Neural cell (in vitro differentiated cells): ENCODE measurements around the gene PCDH15. TPM values are rescaled to one million over a fixed set of nuclear protein-coding genes. Genes with fewer than 3 reads are reported as not detected.

Source experiments
- H2AFZ ChIP-seq: fragments of 200-600, 300-800 bp; sonication (generic), shearing (Covaris generic); 2 replicates; pipeline ENCODE4 v1.6.0; 2014; ENCODE audit warnings: low read depth, mild to moderate bottlenecking, antibody characterized with exemption, low read length, moderate library complexity
- H3F3A ChIP-seq: fragments of 200-600 bp; shearing (Covaris generic); 2 replicates; pipeline ENCODE4 v1.6.1; 2016; ENCODE audit warnings: mild to moderate bottlenecking, moderate library complexity, mixed read lengths, antibody characterized with exemption, low read length; ENCODE audit not compliant: insufficient read depth, poor library complexity, severe bottlenecking
- H3K27ac ChIP-seq: fragments of 200-600, 300-800 bp; sonication (generic), shearing (Covaris generic); 2 replicates; pipeline ENCODE4 v1.5.1; 2014; ENCODE audit warnings: mild to moderate bottlenecking, low read length, moderate library complexity
- H3K27me3 ChIP-seq: fragments of 300-800, 200-600 bp; sonication (generic), shearing (Covaris generic); 2 replicates; pipeline ENCODE4 v1.6.0; 2014; ENCODE audit warnings: mild to moderate bottlenecking, low read depth, low read length, moderate library complexity; ENCODE audit not compliant: insufficient read depth
- H3K36me3 ChIP-seq: fragments of 300-800, 200-600 bp; sonication (generic), shearing (Covaris generic); 2 replicates; pipeline ENCODE4 v1.5.1; 2014; ENCODE audit warnings: mild to moderate bottlenecking, antibody characterized with exemption, low read length, moderate library complexity; ENCODE audit not compliant: insufficient read depth
- H3K4me2 ChIP-seq: fragments of 300-800, 200-600 bp; sonication (generic), shearing (Covaris generic); 2 replicates; pipeline ENCODE4 v1.6.0; 2014; ENCODE audit warnings: mild to moderate bottlenecking, low read length
- H3K4me3 ChIP-seq: fragments of 300-800, 200-600 bp; sonication (generic), shearing (Covaris generic); 2 replicates; pipeline ENCODE4 v1.5.1; 2014; ENCODE audit warnings: mild to moderate bottlenecking, low read length, moderate library complexity
- H3K79me2 ChIP-seq: fragments of 200-600 bp; shearing (Covaris generic); replicated peaks from 2 replicates; pipeline ENCODE4 v1.6.0; 2014; ENCODE audit warnings: mild to moderate bottlenecking, low read length, moderate library complexity; ENCODE audit not compliant: insufficient read depth
- H3K9ac ChIP-seq: fragments of 300-800, 200-600 bp; sonication (generic), shearing (Covaris generic); 2 replicates; pipeline ENCODE4 v1.6.1; 2016; ENCODE audit warnings: mild to moderate bottlenecking, low read length, mixed read lengths
- H3K9me2 ChIP-seq: fragments of 200-600 bp; shearing (Covaris generic); 2 replicates; pipeline ENCODE4 v1.6.1; 2016; ENCODE audit warnings: mild to moderate bottlenecking, low read length, mixed read lengths; ENCODE audit not compliant: insufficient read depth
- H3K9me3 ChIP-seq: fragments of 200-600, 300-800 bp; sonication (generic), shearing (Covaris generic); 2 replicates; pipeline ENCODE4 v1.6.1; 2016; ENCODE audit warnings: mild to moderate bottlenecking, mixed run types, low read length, moderate library complexity, mixed read lengths
- H4K20me1 ChIP-seq: fragments of 200-600 bp; shearing (Covaris generic); 2 replicates; pipeline ENCODE4 v1.6.1; 2016; ENCODE audit warnings: mild to moderate bottlenecking, mixed run types; ENCODE audit not compliant: insufficient read depth
- CTCF ChIP-seq: fragments of 450-650 bp; IDR thresholded peaks from 2 replicates; pipeline ENCODE4 v1.5.1; 2014; ENCODE audit warnings: antibody characterized with exemption, mild to moderate bottlenecking, moderate library complexity; ENCODE audit not compliant: poor library complexity, severe bottlenecking
- EZH2 ChIP-seq: fragments of 200-600, 300-800 bp; shearing (Covaris generic), sonication (generic); IDR thresholded peaks from 2 replicates; pipeline ENCODE4 v1.6.1; 2014; ENCODE audit warnings: antibody characterized with exemption, low read length, borderline replicate concordance, mild to moderate bottlenecking; ENCODE audit not compliant: insufficient read depth, poor library complexity, severe bottlenecking
- MXI1 ChIP-seq: fragments of 450-650 bp; conservative IDR thresholded peaks from 2 replicates; pipeline ENCODE4 v1.6.1; 2014; ENCODE audit warnings: antibody characterized with exemption, mild to moderate bottlenecking; ENCODE audit not compliant: poor library complexity, severe bottlenecking
- POLR2AphosphoS5 ChIP-seq: IDR thresholded peaks from 2 replicates; pipeline ENCODE4 v1.6.1; 2012
- RAD21 ChIP-seq: fragments of 450-650 bp; conservative IDR thresholded peaks from 2 replicates; pipeline ENCODE4 v1.6.1; 2014; ENCODE audit warnings: antibody characterized with exemption, mild to moderate bottlenecking, moderate library complexity
- REST ChIP-seq: IDR thresholded peaks from 2 replicates; pipeline ENCODE4 v1.6.1; 2012; ENCODE audit warnings: borderline replicate concordance
- SMC3 ChIP-seq: fragments of 450-650 bp; conservative IDR thresholded peaks from 2 replicates; pipeline ENCODE4 v1.6.1; 2014; ENCODE audit warnings: antibody characterized with exemption, mild to moderate bottlenecking, moderate library complexity; ENCODE audit not compliant: poor library complexity
- TAF1 ChIP-seq: IDR thresholded peaks from 2 replicates; pipeline ENCODE4 v1.6.1; 2012; ENCODE audit warnings: low read depth
- polyA plus RNA-seq: library from polyadenylated mRNA; depleted of rRNA; stranded (reverse); fragments of >200 nt; gene quantifications from 2 replicates; pipeline ENCODE4 v1.2.3, GENCODE V29; 2014

Gene PCDH15
- polyA plus RNA-seq, 1 donor from 2014 or later = 1.2 TPM

GRCh38 chr10:54665095-54665494 lies 135.9 kb downstream of the PCDH15 start:
- Histone ChIP-seq H3K9me3 (no peaks in the 10 kb centered on the region), H3K27ac (no peak overlapping the region), H3K4me3 (no peak overlapping the region), H3K36me3 (no peaks in the 10 kb centered on the region), H3K9me2 (no peaks in the 10 kb centered on the region), H3K4me2 (no peak overlapping the region), H3K27me3 (no peaks in the 10 kb centered on the region), H2AFZ (no peak overlapping the region), H4K20me1 (no peaks in the 10 kb centered on the region), H3F3A (no peaks in the 10 kb centered on the region), H3K9ac (no peak overlapping the region), H3K79me2 (no peaks in the 10 kb centered on the region)
- TF ChIP-seq REST (no peak), CTCF (no peak), MXI1 (no peak), SMC3 (no peak), EZH2 (no peak)

- Histone ChIP-seq H3K79me2 (no peaks in the 10 kb centered on the region), H3K4me3 (no peak overlapping the region)
- TF ChIP-seq TAF1 = no peak
- no peak for TF ChIP-seq EZH2
- no peak for TF ChIP-seq REST
- no peak for TF ChIP-seq CTCF
- no peak for TF ChIP-seq RAD21
- TF ChIP-seq POLR2AphosphoS5 = no peak
Measured at GRCh38 chr10:54660397-54660796, 140.6 kb downstream of the PCDH15 start.

More at GRCh38 chr10:54660397-54660796, 140.6 kb downstream of the PCDH15 start:
- no peaks in the 10 kb centered on the region for H3K27me3 ChIP-seq
- no peak overlapping the region for H3K4me2 ChIP-seq
- H3K9ac ChIP-seq = no peak overlapping the region
- H3K9me2 ChIP-seq = no peaks in the 10 kb centered on the region
- no peaks in the 10 kb centered on the region for H3K9me3 ChIP-seq
- no peak overlapping the region for H3K27ac ChIP-seq
- no peaks in the 10 kb centered on the region for H3F3A ChIP-seq
- no peak overlapping the region for H2AFZ ChIP-seq
- H3K36me3 ChIP-seq = no peaks in the 10 kb centered on the region
- no peaks in the 10 kb centered on the region for H4K20me1 ChIP-seq
